ENCODE results near the gene LAPTM5.

GRCh38 chr1:30721812-30722537 is 35.6 kb downstream of the LAPTM5 start:
- TF ChIP-seq CTCF (IDR thresholded peaks at IDR 0.05; ENCODE audit: extremely low read depth in 1 of 2, insufficient read depth in 1 of 2, low read depth in 1 of 2, low read length in 2 of 2) (no peak), POLR2A (IDR thresholded peaks at IDR 0.05; ENCODE audit: low read depth, low read length) (no peak), EZH2 (IDR thresholded peaks at IDR 0.05; ENCODE audit: borderline replicate concordance, low read depth, low read length, severe bottlenecking) (no peak), MAX (IDR thresholded peaks at IDR 0.05; ENCODE audit: insufficient read depth, insufficient read length) (no peak), POLR2AphosphoS5 (IDR thresholded peaks at IDR 0.05; ENCODE audit: insufficient read depth, low read depth, low read length) (no peak), MYC (IDR thresholded peaks at IDR 0.05; ENCODE audit: low read depth, low read length) (no peak), JUN (IDR thresholded peaks at IDR 0.05; ENCODE audit: borderline replicate concordance, insufficient read depth, insufficient read length, low read depth) (no peak), GATA2 (IDR thresholded peaks at IDR 0.05; ENCODE audit: insufficient read depth, insufficient read length, low read depth, low read length) (no peak)
